Measurements from ENCODE around the gene HMGB2. TPM values are rescaled to one million over a fixed set of nuclear protein-coding genes. Genes with fewer than 3 reads are reported as not detected.

Gene HMGB2
- total RNA-seq, 2 experiments from 2014 or later, result 975 to 1,039 TPM

DNA sequence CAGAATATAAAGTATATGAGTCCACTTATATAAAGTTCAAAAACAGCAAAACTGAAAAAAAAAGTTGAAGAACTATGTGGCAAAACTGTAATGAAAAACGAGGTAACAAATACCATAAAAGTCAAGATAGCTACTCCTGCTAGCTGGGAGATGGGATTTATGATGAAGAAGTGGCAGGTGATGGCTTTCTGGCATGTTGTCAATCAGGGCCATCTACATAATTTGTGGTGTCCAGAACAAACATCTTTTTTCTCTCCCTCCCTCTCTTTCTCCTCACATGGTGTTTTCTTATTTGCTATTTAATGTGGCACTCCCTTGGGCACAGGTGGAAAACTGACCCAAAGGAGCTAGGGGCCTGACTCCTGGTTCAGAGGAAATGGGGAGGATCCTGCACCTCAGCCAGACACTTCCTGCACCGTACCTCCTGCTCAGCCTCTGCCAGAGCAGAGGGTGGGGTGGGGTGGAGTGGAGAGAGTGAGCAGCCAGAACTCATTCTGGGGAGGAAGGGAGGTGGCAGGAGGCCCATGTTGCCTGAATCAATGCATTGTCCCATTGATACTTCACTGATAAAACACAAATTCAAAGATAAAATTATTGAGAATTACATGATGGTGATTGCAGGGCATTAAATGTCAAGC is 31.3 kb upstream of the HMGB2 start:
- H3K27me3 Mint-ChIP-seq, result no peaks in the 10 kb centered on the region
- H3K4me3 Mint-ChIP-seq, result no peak overlapping the region
- CTCF ChIA-PET, result interaction anchor here (0.7 to 2.2 kb wide), 3 partner anchors 10 to 41 kb away, joined by 3 to 5 read pairs (median 3); no protein-coding TSS in a partner anchor
- peak overlapping the region; percentile 55 for H3K27ac Mint-ChIP-seq
- DNase-seq, result peak; percentile 39
- peaks cover 2% of the 10 kb centered on the region for H3K9me3 Mint-ChIP-seq
- H3K4me1 Mint-ChIP-seq, result peaks cover 37% of the 10 kb centered on the region
- POLR2A ChIA-PET, result no interaction called here
- H3K36me3 Mint-ChIP-seq (ENCODE audit: low read depth), result peaks cover 10% of the 10 kb centered on the region

- DNase-seq, result no peak
- CTCF ChIA-PET, result no interaction called here
- Mint-ChIP-seq H3K4me1 (peaks cover 30% of the 10 kb centered on the region), H3K27me3 (no peaks in the 10 kb centered on the region), H3K36me3 (ENCODE audit: low read depth) (peaks cover 7% of the 10 kb centered on the region), H3K27ac (no peak overlapping the region), H3K9me3 (peaks cover 6% of the 10 kb centered on the region), H3K4me3 (no peak overlapping the region)
- POLR2A ChIA-PET, result interaction anchor here (0.7 kb wide), 1 partner anchor 56 kb away, joined by 4 read pairs; no protein-coding TSS in a partner anchor
These were observed 28.5 kb upstream of the HMGB2 start for GRCh38 chr4:173362666-173363065.

GRCh38 chr4:173360587-173361221 is 26.5 kb upstream of the HMGB2 start:
- Mint-ChIP-seq H3K9me3 (peaks cover 4% of the 10 kb centered on the region), H3K27ac (peak overlapping the region; percentile 5), H3K4me3 (no peak overlapping the region), H3K27me3 (no peaks in the 10 kb centered on the region), H3K4me1 (peaks cover 13% of the 10 kb centered on the region), H3K36me3 (ENCODE audit: low read depth) (peaks cover 5% of the 10 kb centered on the region)
- DNase-seq, result no peak
- POLR2A ChIA-PET, result no interaction called here
- CTCF ChIA-PET, result no interaction called here

DNA sequence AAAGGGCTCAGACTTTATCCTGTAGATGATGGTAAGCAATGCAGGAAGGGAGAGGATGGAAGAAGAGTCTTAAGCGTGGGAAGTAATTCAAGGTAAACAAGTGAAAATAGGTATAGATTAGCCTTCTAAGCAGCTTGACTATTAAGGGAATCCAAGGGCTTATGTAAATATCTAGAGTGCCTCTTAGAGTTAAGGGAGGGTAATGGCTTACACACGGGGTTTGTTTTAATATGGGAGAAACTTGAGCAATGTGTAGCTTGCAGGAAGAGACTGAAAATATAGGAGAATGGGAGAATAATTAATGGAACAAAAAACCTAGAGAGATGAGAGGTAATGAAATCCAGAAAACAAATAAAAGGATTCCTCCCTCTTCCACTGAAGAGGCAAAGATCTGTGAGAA is 23.8 kb upstream of the HMGB2 start:
- H3K27me3 Mint-ChIP-seq, result peaks cover 3% of the 10 kb centered on the region
- DNase-seq, result no peak
- H3K4me3 Mint-ChIP-seq, result no peak overlapping the region
- ChIA-PET POLR2A (no interaction called here), CTCF (interaction anchor here (0.7 to 2.7 kb wide), 2 partner anchors 10 to 12 kb away, joined by 3 to 10 read pairs; partner anchors contain the start of gene SAP30)
- peaks cover 4% of the 10 kb centered on the region for H3K9me3 Mint-ChIP-seq
- no peaks in the 10 kb centered on the region for H3K36me3 Mint-ChIP-seq (ENCODE audit: low read depth)
- peaks cover 4% of the 10 kb centered on the region for H3K4me1 Mint-ChIP-seq
- no peak overlapping the region for H3K27ac Mint-ChIP-seq

- peaks cover 5% of the 10 kb centered on the region for H3K4me1 Mint-ChIP-seq
- H3K4me3 Mint-ChIP-seq, result no peak overlapping the region
- ChIA-PET POLR2A (no interaction called here), CTCF (interaction anchor here (0.9 kb wide), 1 partner anchor 27 kb away, joined by 3 read pairs; no protein-coding TSS in a partner anchor)
- H3K9me3 Mint-ChIP-seq, result peaks cover 4% of the 10 kb centered on the region
- DNase-seq, result no peak
- peaks cover 8% of the 10 kb centered on the region for H3K36me3 Mint-ChIP-seq (ENCODE audit: low read depth)
- no peak overlapping the region for H3K27ac Mint-ChIP-seq
- H3K27me3 Mint-ChIP-seq, result peaks cover 11% of the 10 kb centered on the region
These were observed 13.3 kb upstream of the HMGB2 start for GRCh38 chr4:173347467-173347866.

DNA sequence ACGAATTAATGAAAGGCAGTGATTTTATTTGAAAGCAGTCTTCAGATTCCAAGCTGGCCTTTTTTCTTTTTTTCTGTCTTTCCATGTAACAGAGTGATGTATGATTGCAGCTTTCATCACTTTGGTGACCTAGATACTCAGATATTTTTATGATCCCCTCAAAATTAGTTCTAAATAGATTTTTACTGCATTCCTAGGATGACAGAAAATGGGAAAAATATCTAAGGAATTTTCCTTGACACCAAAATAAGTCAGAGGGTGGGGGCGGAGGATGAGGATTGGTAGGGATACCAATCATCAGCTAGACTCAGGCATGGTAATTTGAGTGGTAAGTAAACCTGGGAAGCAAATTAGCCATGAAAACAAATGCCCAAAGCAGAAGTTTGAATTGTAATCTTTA is 11.9 kb upstream of the HMGB2 start:
- peaks cover 4% of the 10 kb centered on the region for H3K9me3 Mint-ChIP-seq
- ChIA-PET POLR2A (no interaction called here), CTCF (interaction anchor here (1.0 to 1.3 kb wide), 3 partner anchors 12 to 64 kb away, joined by 3 to 4 read pairs (median 3); partner anchors contain the start of gene HMGB2)
- H3K27ac Mint-ChIP-seq, result no peak overlapping the region
- peaks cover 5% of the 10 kb centered on the region for H3K4me1 Mint-ChIP-seq
- no peak for DNase-seq
- peaks cover 8% of the 10 kb centered on the region for H3K36me3 Mint-ChIP-seq (ENCODE audit: low read depth)
- no peak overlapping the region for H3K4me3 Mint-ChIP-seq
- peaks cover 11% of the 10 kb centered on the region for H3K27me3 Mint-ChIP-seq

GRCh38 chr4:173345648-173346047 is 11.5 kb upstream of the HMGB2 start:
- H3K4me1 Mint-ChIP-seq, result peaks cover 5% of the 10 kb centered on the region
- CTCF ChIA-PET, result interaction anchor here (0.7 to 1.3 kb wide), 4 partner anchors 11 to 64 kb away, joined by 3 to 4 read pairs (median 3); partner anchors contain the start of gene HMGB2
- no peak for DNase-seq
- H3K27ac Mint-ChIP-seq, result no peak overlapping the region
- peaks cover 3% of the 10 kb centered on the region for H3K9me3 Mint-ChIP-seq
- peaks cover 6% of the 10 kb centered on the region for H3K36me3 Mint-ChIP-seq (ENCODE audit: low read depth)
- POLR2A ChIA-PET, result no interaction called here
- H3K4me3 Mint-ChIP-seq, result no peak overlapping the region
- H3K27me3 Mint-ChIP-seq, result peaks cover 15% of the 10 kb centered on the region

GRCh38 chr4:173343832-173344397 is 9.8 kb upstream of the HMGB2 start:
- no peak for DNase-seq
- Mint-ChIP-seq H3K36me3 (ENCODE audit: low read depth) (peaks cover 3% of the 10 kb centered on the region), H3K4me3 (no peak overlapping the region), H3K27ac (no peak overlapping the region), H3K9me3 (no peaks in the 10 kb centered on the region), H3K27me3 (peaks cover 13% of the 10 kb centered on the region), H3K4me1 (peaks cover 9% of the 10 kb centered on the region)
- ChIA-PET POLR2A (no interaction called here), CTCF (interaction anchor here (0.9 to 1.0 kb wide), 2 partner anchors 16 to 34 kb away, joined by 3 read pairs; no protein-coding TSS in a partner anchor)

- Mint-ChIP-seq H3K36me3 (ENCODE audit: low read depth) (peaks cover 19% of the 10 kb centered on the region), H3K9me3 (no peaks in the 10 kb centered on the region), H3K4me3 (no peak overlapping the region), H3K4me1 (peaks cover 23% of the 10 kb centered on the region), H3K27ac (no peak overlapping the region), H3K27me3 (peaks cover 9% of the 10 kb centered on the region)
- CTCF ChIA-PET, result interaction anchor here (0.6 to 1.6 kb wide), 2 partner anchors 9 to 33 kb away, joined by 3 read pairs; partner anchors contain the start of gene SAP30
- POLR2A ChIA-PET, result no interaction called here
- no peak for DNase-seq
These were observed 3.3 kb upstream of the HMGB2 start for GRCh38 chr4:173337463-173337862.

GRCh38 chr4:173334891-173335752 is 964 bp upstream of the HMGB2 start:
- Mint-ChIP-seq H3K4me3 (peak overlapping the region; percentile 90), H3K9me3 (no peaks in the 10 kb centered on the region), H3K4me1 (peaks cover 35% of the 10 kb centered on the region), H3K27me3 (peaks cover 1% of the 10 kb centered on the region), H3K36me3 (ENCODE audit: low read depth) (peaks cover 37% of the 10 kb centered on the region), H3K27ac (peak overlapping the region; percentile 100)
- POLR2A ChIA-PET, result interaction anchor here (0.6 to 3.2 kb wide), 6 partner anchors 10 to 162 kb away, joined by 4 to 59 read pairs (median 6); partner anchors contain the start of gene SAP30
- DNase-seq, result peak; percentile 70
- CTCF ChIA-PET, result interaction anchor here (0.9 to 2.3 kb wide), 5 partner anchors 10 to 38 kb away, joined by 3 to 8 read pairs (median 3); no protein-coding TSS in a partner anchor

DNA sequence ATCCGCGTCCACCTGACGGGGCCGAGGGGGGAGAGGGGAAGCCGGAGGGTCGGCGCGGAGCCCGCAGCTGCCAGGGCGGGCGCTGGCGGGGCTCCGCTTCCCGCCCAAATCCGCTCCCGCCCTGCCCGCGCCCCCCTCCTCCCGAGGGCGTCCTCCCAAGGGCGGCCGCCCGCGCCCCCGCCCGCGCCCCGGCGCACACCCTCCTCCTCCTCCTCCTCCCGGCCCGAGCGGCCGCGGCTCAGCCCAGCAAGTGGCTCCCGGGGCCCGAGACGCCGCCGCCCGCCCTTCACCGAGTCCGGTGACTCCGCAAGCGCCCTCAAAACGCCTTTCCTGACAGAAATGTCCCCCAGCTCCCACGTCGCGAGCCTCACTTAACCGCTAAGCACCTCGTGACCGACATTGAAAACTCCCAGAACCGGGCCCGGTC is 487 bp downstream of the HMGB2 start:
- CTCF ChIA-PET, result interaction anchor here (0.7 to 2.3 kb wide), 4 partner anchors 12 to 35 kb away, joined by 3 to 8 read pairs (median 4); no protein-coding TSS in a partner anchor
- peak overlapping the region; percentile 90 for H3K4me3 Mint-ChIP-seq
- POLR2A ChIA-PET, result interaction anchor here (2.7 to 3.2 kb wide), 2 partner anchors 34 to 37 kb away, joined by 16 to 59 read pairs; partner anchors contain the start of gene SAP30
- DNase-seq, result peak; percentile 56
- peaks cover 48% of the 10 kb centered on the region for H3K36me3 Mint-ChIP-seq (ENCODE audit: low read depth)
- peak overlapping the region; percentile 100 for H3K27ac Mint-ChIP-seq
- H3K4me1 Mint-ChIP-seq, result peaks cover 45% of the 10 kb centered on the region
- H3K9me3 Mint-ChIP-seq, result no peaks in the 10 kb centered on the region
- no peaks in the 10 kb centered on the region for H3K27me3 Mint-ChIP-seq
